K562 (cell line): ENCODE data around the gene PYM1. TPM values are rescaled to one million over a fixed set of nuclear protein-coding genes. Genes with fewer than 3 reads are reported as not detected.
A peak's percentile ranks its signal among the peaks of the same experiment; 100 is the strongest.

Experiments
- C11orf30 ChIP-seq: fragments of 450-650 bp; IDR thresholded peaks from 2 replicates; pipeline ENCODE4 v1.6.1; 2016; ENCODE audit warnings: low read depth, mild to moderate bottlenecking
- DEAF1 ChIP-seq: fragments of 450-650 bp; formaldehyde crosslinking; IDR thresholded peaks from 2 replicates; pipeline ENCODE4 v1.4.0; 2020; ENCODE audit warnings: mild to moderate bottlenecking, moderate library complexity
- EHMT2 ChIP-seq: fragments of 450-650 bp; IDR thresholded peaks from 2 replicates; pipeline ENCODE4 v1.6.1; 2018; ENCODE audit warnings: antibody characterized with exemption
- EP400 ChIP-seq: fragments of 450-650 bp; IDR thresholded peaks from 2 replicates; pipeline ENCODE4 v1.6.1; 2017; ENCODE audit warnings: antibody characterized with exemption, mild to moderate bottlenecking, moderate library complexity
- HDAC1 ChIP-seq, 2 experiments: fragments of 450-650 bp; IDR thresholded peaks; 2 replicates each; pipeline ENCODE4 v1.6.1; 2016 to 2017; ENCODE audit warnings: inconsistent platforms in 1 of 2, mild to moderate bottlenecking in 1 of 2, moderate library complexity in 1 of 2
- HLTF ChIP-seq: fragments of 450-650 bp; IDR thresholded peaks from 2 replicates; pipeline ENCODE4 v1.6.1; 2016
- ILK ChIP-seq: fragments of 450-650 bp; IDR thresholded peaks from 2 replicates; pipeline ENCODE4 v1.6.1; 2016; ENCODE audit warnings: missing genetic modification characterization, low read depth, mild to moderate bottlenecking, missing compliant biosample characterization, moderate library complexity, borderline replicate concordance
- JUN ChIP-seq, 2 experiments: sonication (generic) in 1 of 2; formaldehyde crosslinking in 1 of 2; IDR thresholded peaks; 2 replicates each; pipeline versions ENCODE4 v1.6.1 to v1.8.0; 2012 to 2022; ENCODE audit warnings: borderline replicate concordance in 2 of 2, mild to moderate bottlenecking in 2 of 2, improper control_type of control experiment in 1 of 2, low read depth in 1 of 2, low read length in 1 of 2, missing genetic modification reagents in 1 of 2
- MCM2 ChIP-seq: fragments of 450-650 bp; IDR thresholded peaks from 2 replicates; pipeline ENCODE4 v1.6.1; 2017; ENCODE audit warnings: low read depth, mild to moderate bottlenecking
- MTA1 ChIP-seq: fragments of 450-650 bp; IDR thresholded peaks from 2 replicates; pipeline ENCODE4 v1.6.1; 2017; ENCODE audit warnings: borderline replicate concordance
- MYNN ChIP-seq, 2 experiments: sonication (generic); formaldehyde crosslinking in 1 of 2; IDR thresholded peaks; 2 replicates each; pipeline versions ENCODE4 v1.5.0 to v1.6.1; 2016 to 2020; ENCODE audit warnings: antibody characterized with exemption in 1 of 2, missing genetic modification reagents in 1 of 2
- PCBP2 ChIP-seq: fragments of 200-400 bp; formaldehyde crosslinking; IDR thresholded peaks from 2 replicates; pipeline ENCODE4 v1.6.1; 2018; ENCODE audit warnings: low read length, low read depth, mild to moderate bottlenecking, moderate library complexity; ENCODE audit not compliant: poor library complexity, severe bottlenecking
- POLR2G ChIP-seq: fragments of 200-400 bp; formaldehyde crosslinking; IDR thresholded peaks from 2 replicates; pipeline ENCODE4 v1.6.1; 2017; ENCODE audit warnings: low read depth, mild to moderate bottlenecking, antibody characterized with exemption, low read length, moderate library complexity
- SPI1 ChIP-seq: IDR thresholded peaks from 2 replicates; pipeline ENCODE4 v1.6.1; 2011; ENCODE audit warnings: low read depth, low read length, control low read depth, borderline replicate concordance
- TEAD4 ChIP-seq, 2 experiments: sonication (generic) in 1 of 2; formaldehyde crosslinking in 1 of 2; IDR thresholded peaks; 2 replicates each; pipeline versions ENCODE4 v1.6.1 to v1.8.0; 2012 to 2022; ENCODE audit warnings: borderline replicate concordance in 1 of 2, inconsistent platforms in 1 of 2, low read length in 1 of 2, mild to moderate bottlenecking in 1 of 2, missing genetic modification reagents in 1 of 2
- THRAP3 ChIP-seq: fragments of 450-650 bp; IDR thresholded peaks from 2 replicates; pipeline ENCODE4 v1.6.1; 2016; ENCODE audit warnings: mild to moderate bottlenecking, inconsistent platforms, borderline replicate concordance
- ZBTB5 ChIP-seq: fragments of 450-650 bp; IDR thresholded peaks from 2 replicates; pipeline ENCODE4 v1.6.1; 2017; ENCODE audit warnings: antibody characterized with exemption
- ZC3H8 ChIP-seq: fragments of 450-650 bp; IDR thresholded peaks from 2 replicates; pipeline ENCODE4 v1.6.1; 2017
- ZNF583 ChIP-seq: fragments of 250-450 bp; sonication (Bioruptor Pico); IDR thresholded peaks from 2 replicates; pipeline ENCODE4 v1.4.0; 2020
- ZNF764 ChIP-seq: fragments of 250-450 bp; sonication (Bioruptor Pico); IDR thresholded peaks from 2 replicates; pipeline ENCODE4 v1.4.0; 2020; ENCODE audit warnings: low read depth, mild to moderate bottlenecking, moderate library complexity
- ZSCAN32 ChIP-seq: fragments of 450-650 bp; formaldehyde crosslinking; IDR thresholded peaks from 2 replicates; pipeline ENCODE4 v1.4.0; 2020; ENCODE audit warnings: mild to moderate bottlenecking, moderate library complexity
- polyA plus RNA-seq, 8 experiments: library from polyadenylated mRNA; depleted of rRNA in 4 of 8; stranded (reverse) in 5 of 8; unstranded in 3 of 8; fragments of >200 nt; fragmentation: Nextera tagmentation in 2 of 8; fragmentation: Illumina TruSeq in 1 of 8; extraction: Ambion mirVana in 2 of 8; extraction: Trizol in 1 of 8; gene quantifications; 2 replicates each; pipeline versions ENCODE4 v1.2.1 to v1.2.3, GENCODE V29; 2011 to 2014; ENCODE audit warnings: inconsistent platforms in 1 of 8, missing spikeins in 1 of 8
- total RNA-seq, 7 experiments: library from RNA; depleted of rRNA in 6 of 7; stranded (reverse); fragments of >200 nt in 6 of 7; fragmentation: Illumina TruSeq in 2 of 7; extraction: Trizol in 2 of 7; gene quantifications; 2 replicates each; pipeline versions ENCODE4 v1.2.1 to v1.2.3, GENCODE V29; 2011 to 2021; ENCODE audit warnings: low replicate concordance in 1 of 7

PYM1 gene
- total and polyA plus RNA-seq, 9 of the 15 experiments (the other 6 are each of a cell fraction or from before 2014, with no cell fraction given): 29.0 to 51.3 (median 34.1) TPM

- TF ChIP-seq ZNF764: 0 out of 2 replicates have a peak, but pooled peaks have one; percentile 21
- peak; percentile 51; the same call in 1 of the 2 replicates for TF ChIP-seq TEAD4 (IDR thresholded peaks at IDR 0.05; ENCODE audit: low read length)
- TF ChIP-seq TEAD4 (CRISPR knock-in tag; IDR thresholded peaks at IDR 0.05; ENCODE audit: borderline replicate concordance): no peak
- peak; percentile 47; the same call in 1 of the 2 replicates for TF ChIP-seq ZC3H8
- no peak for TF ChIP-seq MCM2
- TF ChIP-seq HLTF: peak; percentile 96
- TF ChIP-seq HDAC1 (IDR thresholded peaks at IDR 0.05): peak in 1 of 2 experiments; percentile 96; a peak in 2 of 4 replicates
- no peak for TF ChIP-seq POLR2G
- peak; percentile 63; the same call in 1 of the 2 replicates for TF ChIP-seq EP400
- no peak for TF ChIP-seq ZSCAN32 (CRISPR knock-in tag)
- TF ChIP-seq C11orf30: peak; percentile 40; the same call in 1 of the 2 replicates
- TF ChIP-seq EHMT2: peak; percentile 57; the same call in 1 of the 2 replicates
- no peak for TF ChIP-seq ZBTB5
- 0 out of 2 replicates have a peak, but pooled peaks have one; percentile 5 for TF ChIP-seq JUN (IDR thresholded peaks at IDR 0.05; ENCODE audit: borderline replicate concordance, low read depth, low read length)
- no peak for TF ChIP-seq JUN (CRISPR knock-in tag; IDR thresholded peaks at IDR 0.05; ENCODE audit: borderline replicate concordance)
- TF ChIP-seq PCBP2: no peak
- 0 out of 2 replicates have a peak, but pooled peaks have one; percentile 46 for TF ChIP-seq MYNN (IDR thresholded peaks at IDR 0.05)
- TF ChIP-seq MYNN (CRISPR knock-in tag; IDR thresholded peaks at IDR 0.05): no peak
- 0 out of 2 replicates have a peak, but pooled peaks have one; percentile 14 for TF ChIP-seq ZNF583
- no peak for TF ChIP-seq ILK (tag)
- 0 out of 2 replicates have a peak, but pooled peaks have one; percentile 6 for TF ChIP-seq DEAF1 (CRISPR knock-in tag)
- peak; percentile 94 for TF ChIP-seq SPI1
- peak; percentile 98 for TF ChIP-seq THRAP3
- TF ChIP-seq MTA1: peak; percentile 78; the same call in 1 of the 2 replicates
Observed at GRCh38 chr12:55972911-55973598, 45.4 kb upstream of the PYM1 start (continued).
